Measurements from ENCODE around the gene BMP6. TPM values are rescaled to one million over a fixed set of nuclear protein-coding genes. Genes with fewer than 3 reads are reported as not detected.

The BMP6 gene
- total and polyA plus RNA-seq, 2 of the 4 experiments (the other 2 are of a cell fraction), result 0.18 to 0.19 TPM

Other genes with a start within 250 kb of the BMP6 start
- gene DSP, start 184.4 kb upstream of the BMP6 start, total RNA-seq (2012; rRNA removed), result 20.1 and 23.6 TPM in 2 replicates
- 6.8 and 7.1 TPM in 2 replicates for gene DSP, start 184.4 kb upstream of the BMP6 start, polyA plus RNA-seq (2012; rRNA removed)
- gene SNRNP48, start 135.9 kb upstream of the BMP6 start, total RNA-seq (2012; rRNA removed), result 5.2 and 9.4 TPM in 2 replicates
- 4.0 and 6.2 TPM in 2 replicates for gene SNRNP48, start 135.9 kb upstream of the BMP6 start, polyA plus RNA-seq (2012; rRNA removed)
- 418 and 439 TPM in 2 replicates for gene TXNDC5, start 184.7 kb downstream of the BMP6 start, total RNA-seq (2012; rRNA removed)
- gene TXNDC5, start 184.7 kb downstream of the BMP6 start, polyA plus RNA-seq (2012; rRNA removed), result 239 and 274 TPM in 2 replicates